Esophagus squamous epithelium (tissue), 4 donors: Measurements from ENCODE around the gene FBXO9.

Experiments
- POLR2A ChIP-seq, 4 donors: fragments of 450-650 bp; IDR thresholded peaks; one replicate each; pipeline ENCODE4 v1.6.1; 2017; ENCODE audit warnings: antibody characterized with exemption in 4 of 4, mild to moderate bottlenecking in 4 of 4, moderate library complexity in 3 of 4
- TF ChIP-seq, protein P1 (sequence below), 6 experiments: fragments of 450-650 bp in 4 of 6; fragments of 200-600 bp in 2 of 6; sonication (generic) in 2 of 6; IDR thresholded peaks; one replicate each; pipeline ENCODE4 v1.5.1; 2016 to 2019; ENCODE audit warnings: antibody characterized with exemption in 6 of 6, mild to moderate bottlenecking in 4 of 6, moderate library complexity in 4 of 6

DNA sequence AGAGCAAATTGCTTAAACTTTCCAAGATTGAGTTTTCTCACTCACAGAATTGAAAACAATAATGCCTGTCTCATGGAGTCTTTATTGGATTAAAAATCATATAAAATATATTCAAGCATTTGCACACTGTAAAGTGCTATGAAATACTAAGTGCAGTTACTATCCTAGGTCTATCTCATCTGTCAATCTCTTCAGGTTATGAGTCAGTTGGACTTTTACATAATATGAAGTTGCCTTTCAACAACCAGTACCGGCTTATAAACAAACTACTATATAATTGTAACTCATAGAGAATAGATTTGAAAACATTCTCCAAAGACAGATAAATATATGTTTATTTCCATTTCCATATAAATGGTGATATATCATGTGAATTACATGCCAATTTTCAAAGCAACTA, 49.7 kb upstream of the FBXO9 start:
- TF ChIP-seq, protein P1, sequence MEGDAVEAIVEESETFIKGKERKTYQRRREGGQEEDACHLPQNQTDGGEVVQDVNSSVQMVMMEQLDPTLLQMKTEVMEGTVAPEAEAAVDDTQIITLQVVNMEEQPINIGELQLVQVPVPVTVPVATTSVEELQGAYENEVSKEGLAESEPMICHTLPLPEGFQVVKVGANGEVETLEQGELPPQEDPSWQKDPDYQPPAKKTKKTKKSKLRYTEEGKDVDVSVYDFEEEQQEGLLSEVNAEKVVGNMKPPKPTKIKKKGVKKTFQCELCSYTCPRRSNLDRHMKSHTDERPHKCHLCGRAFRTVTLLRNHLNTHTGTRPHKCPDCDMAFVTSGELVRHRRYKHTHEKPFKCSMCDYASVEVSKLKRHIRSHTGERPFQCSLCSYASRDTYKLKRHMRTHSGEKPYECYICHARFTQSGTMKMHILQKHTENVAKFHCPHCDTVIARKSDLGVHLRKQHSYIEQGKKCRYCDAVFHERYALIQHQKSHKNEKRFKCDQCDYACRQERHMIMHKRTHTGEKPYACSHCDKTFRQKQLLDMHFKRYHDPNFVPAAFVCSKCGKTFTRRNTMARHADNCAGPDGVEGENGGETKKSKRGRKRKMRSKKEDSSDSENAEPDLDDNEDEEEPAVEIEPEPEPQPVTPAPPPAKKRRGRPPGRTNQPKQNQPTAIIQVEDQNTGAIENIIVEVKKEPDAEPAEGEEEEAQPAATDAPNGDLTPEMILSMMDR (IDR thresholded peaks at IDR 0.05): no peak
- no peak for TF ChIP-seq POLR2A (IDR thresholded peaks at IDR 0.05)
